GM12874 (cell line): ENCODE measurements around the gene HIBCH.

Experiments
- TF ChIP-seq, protein P1 (sequence below): IDR thresholded peaks from 2 replicates; pipeline ENCODE4 v1.5.1; 2011; ENCODE audit warnings: low read depth, mild to moderate bottlenecking, control low read depth, low read length, moderate library complexity; ENCODE audit not compliant: insufficient read depth

HIBCH gene

DNA sequence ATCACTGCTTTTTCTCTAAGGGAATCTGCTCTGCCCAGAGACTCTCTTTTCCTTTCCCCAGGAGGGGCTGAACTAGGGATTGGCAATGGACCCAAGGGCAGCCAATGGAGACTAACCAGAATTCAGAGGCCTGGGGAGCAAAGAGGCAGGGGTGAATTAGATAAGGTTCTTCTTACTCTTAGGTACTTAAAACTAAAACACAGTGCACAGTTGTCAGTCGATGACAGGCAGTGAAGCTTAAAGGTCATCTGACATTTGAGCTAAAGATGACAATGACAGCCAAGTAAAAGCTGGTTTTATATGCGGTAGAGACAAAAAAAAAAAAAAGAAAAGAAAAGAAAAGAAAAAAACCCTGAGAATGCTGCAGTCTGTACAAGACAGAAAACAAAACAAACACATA, 57.8 kb downstream of the HIBCH start:
- TF ChIP-seq, protein P1, sequence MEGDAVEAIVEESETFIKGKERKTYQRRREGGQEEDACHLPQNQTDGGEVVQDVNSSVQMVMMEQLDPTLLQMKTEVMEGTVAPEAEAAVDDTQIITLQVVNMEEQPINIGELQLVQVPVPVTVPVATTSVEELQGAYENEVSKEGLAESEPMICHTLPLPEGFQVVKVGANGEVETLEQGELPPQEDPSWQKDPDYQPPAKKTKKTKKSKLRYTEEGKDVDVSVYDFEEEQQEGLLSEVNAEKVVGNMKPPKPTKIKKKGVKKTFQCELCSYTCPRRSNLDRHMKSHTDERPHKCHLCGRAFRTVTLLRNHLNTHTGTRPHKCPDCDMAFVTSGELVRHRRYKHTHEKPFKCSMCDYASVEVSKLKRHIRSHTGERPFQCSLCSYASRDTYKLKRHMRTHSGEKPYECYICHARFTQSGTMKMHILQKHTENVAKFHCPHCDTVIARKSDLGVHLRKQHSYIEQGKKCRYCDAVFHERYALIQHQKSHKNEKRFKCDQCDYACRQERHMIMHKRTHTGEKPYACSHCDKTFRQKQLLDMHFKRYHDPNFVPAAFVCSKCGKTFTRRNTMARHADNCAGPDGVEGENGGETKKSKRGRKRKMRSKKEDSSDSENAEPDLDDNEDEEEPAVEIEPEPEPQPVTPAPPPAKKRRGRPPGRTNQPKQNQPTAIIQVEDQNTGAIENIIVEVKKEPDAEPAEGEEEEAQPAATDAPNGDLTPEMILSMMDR: no peak

DNA sequence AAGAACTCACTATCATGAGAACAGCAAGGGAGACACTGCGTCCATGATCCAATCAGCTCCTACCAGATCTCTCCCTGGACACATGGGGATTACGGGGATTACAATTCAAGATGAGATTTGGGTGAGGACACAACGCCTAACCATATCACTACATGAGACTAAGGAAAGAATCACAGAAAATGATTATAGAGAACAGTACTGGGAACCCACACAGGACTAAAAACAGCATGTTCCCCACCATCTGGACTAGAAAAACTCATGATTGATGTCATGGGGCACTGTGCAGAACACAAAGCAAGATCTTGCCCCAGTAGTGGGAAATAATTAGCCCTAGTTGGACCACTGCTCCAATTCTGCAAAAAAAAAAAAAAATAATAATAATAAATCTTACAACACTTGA, 63.5 kb downstream of the HIBCH start:
- TF ChIP-seq, protein P1: no peak

DNA sequence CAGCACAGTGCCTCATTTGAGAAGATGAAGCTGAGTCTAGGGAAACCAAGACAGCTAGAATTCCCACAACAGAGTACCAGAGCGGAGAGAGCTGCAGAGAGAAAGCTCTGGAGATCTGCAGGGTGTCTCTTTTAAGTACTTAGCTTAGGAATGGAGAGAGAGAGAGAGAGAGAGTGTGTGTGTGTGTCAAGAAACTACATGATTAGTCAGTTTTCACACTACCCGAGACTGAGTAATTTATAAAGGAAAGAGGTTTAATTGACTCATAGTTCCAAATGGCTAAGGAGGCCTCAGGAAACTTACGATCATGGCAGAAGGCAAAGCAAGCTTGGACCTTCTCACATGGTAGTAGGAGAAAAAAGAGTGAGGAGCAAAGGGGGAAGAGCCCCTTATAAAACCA, 64.0 kb downstream of the HIBCH start:
- TF ChIP-seq, protein P1: no peak

DNA sequence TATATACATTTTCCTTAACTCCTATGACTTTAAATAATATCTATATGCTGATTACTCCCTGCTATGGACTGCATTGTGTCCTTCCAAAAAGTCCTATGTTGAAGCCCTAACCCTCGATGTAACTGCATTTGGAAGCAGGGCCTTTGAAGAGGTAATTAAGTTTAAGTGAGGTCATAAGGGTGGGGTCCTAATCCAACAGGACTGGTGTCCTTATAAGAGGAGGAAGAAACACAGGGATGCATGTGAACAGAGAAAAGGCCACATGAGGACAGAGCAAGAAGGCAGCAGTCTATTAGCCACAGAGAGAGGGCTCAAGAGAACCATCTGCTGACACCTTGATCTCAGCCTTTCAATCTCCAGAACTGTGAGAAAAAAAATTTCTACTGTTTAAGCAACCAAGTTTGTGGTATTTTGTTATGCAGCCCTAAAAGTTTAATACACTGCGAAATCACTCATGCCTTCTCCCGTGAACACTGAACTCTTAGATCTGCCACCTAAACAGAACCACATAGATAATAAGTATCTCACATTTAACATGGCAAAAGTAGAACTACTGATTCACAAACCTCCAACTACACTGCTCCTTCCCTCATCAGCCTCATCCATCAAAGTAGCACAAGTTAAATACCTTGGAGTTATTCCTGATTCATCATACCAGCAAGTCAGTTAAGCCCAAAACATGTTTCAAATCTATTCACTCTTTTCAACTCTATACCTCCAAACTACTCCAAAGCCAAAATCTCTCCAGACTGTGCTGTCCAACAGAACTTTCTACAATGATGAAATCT, 65.4 kb downstream of the HIBCH start:
- TF ChIP-seq, protein P1: no peak

DNA sequence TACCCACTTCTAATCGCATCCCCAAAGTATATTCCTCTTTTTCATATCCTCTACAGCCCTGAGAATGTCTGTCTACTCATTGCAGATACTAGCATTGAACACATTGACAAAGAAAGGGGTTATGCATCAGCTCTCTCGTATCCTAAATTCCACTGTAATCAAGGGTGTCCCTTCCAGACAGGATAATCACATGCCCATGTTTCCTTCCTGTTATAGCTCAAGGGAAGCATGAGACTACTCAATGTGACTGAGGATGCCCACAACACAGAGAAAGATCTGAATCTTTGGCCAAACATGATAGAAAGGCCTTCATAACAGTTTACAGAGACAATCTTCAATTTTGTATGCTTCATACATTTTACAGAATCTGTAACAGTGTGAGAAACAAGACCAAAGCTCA, 69.2 kb downstream of the HIBCH start:
- TF ChIP-seq, protein P1: no peak

DNA sequence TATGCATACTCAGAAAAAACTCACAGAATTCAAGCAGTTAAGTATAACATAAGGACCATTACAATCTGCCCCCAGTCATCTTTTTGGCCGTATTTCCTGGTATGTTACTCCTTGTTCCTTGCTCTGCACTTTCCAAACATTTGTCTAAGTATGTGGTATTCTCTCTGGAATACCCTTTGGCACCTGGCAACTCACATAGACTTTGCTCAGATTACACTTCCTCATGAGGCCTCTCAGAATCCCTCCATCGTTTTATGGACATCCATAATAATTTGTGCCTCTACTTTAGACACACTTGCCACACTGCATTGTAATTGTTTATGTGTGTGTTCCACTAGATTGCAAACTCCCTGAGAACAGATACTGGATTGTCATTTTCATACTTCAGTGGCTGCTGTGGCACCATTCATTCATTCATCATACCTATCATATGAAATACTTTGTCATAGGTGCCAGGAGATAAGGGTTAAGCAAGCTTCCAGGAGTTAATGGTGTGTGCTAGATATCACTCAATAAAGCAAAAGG, 84.0 kb downstream of the HIBCH start:
- TF ChIP-seq, protein P1: no peak

DNA sequence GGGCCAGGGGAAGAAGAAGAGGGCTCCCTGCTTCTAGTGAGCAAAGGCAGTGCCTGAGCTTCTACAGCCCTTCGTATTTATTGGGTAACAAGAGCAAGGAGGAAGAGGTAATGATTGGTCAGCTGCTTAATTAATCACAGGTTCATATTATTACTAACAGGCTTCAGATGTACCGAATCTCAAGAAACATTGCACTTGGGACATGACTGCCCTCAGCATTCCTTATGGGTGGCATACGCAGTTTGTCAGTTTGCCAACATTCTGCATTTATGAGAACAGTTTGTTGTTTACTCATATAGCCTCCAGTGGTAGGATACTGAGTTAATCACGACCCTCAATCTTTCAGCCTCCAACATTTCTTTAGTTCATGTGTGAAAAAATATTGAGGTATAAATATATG, 84.5 kb downstream of the HIBCH start:
- TF ChIP-seq, protein P1: no peak
